B cell (primary cell): ENCODE data around the gene CMTR1. TPM values are rescaled to one million over a fixed set of nuclear protein-coding genes. Genes with fewer than 3 reads are reported as not detected.

Experiments
- ATAC-seq: fragments of 200-7000 bp; cut with Tn5 transposase; one replicate; pipeline ENCODE4 v1.10.0; 2021; ENCODE audit warnings: low read depth, mild to moderate bottlenecking, moderate number of reproducible peaks, moderate library complexity
- CTCF ChIA-PET: fragments of 350-600 bp; sonication (Branson Sonifier 250); formaldehyde crosslinking; loops from one replicate; lab custom pipeline; 2021; ENCODE audit warnings: antibody characterized with exemption, inconsistent platforms; lab: Charles Lee
- POLR2A ChIA-PET: fragments of 350-600 bp; sonication (Branson Sonifier 250); formaldehyde crosslinking; loops from one replicate; lab custom pipeline; 2021; ENCODE audit warnings: antibody characterized with exemption; lab: Charles Lee
- DNase-seq: peaks from one replicate; pipeline ENCODE4 v3.0.0; 2013
- H2AFZ ChIP-seq: 2 replicates; pipeline ENCODE4 v1.6.1; 2012; ENCODE audit warnings: mild to moderate bottlenecking, low read depth, low read length; ENCODE audit not compliant: insufficient read depth, poor library complexity, severe bottlenecking
- H3K27ac ChIP-seq, 2 donors: 1 replicate in 1 of 2; 2 replicates in 1 of 2; pipeline ENCODE4 v1.5.1; 2012 to 2013; ENCODE audit warnings: low read length in 2 of 2, mild to moderate bottlenecking in 2 of 2, moderate library complexity in 1 of 2
- H3K27me3 ChIP-seq, 4 experiments: fragments of 200-600 bp in 1 of 4; sonication (generic) in 1 of 4; replicated peaks in 1 of 4; 1 replicate in 2 of 4; 2 replicates in 2 of 4; pipeline versions ENCODE4 v1.6.1 to v1.7.0; 2013 to 2016; ENCODE audit warnings: low read length in 3 of 4, mild to moderate bottlenecking in 2 of 4, mixed read lengths in 1 of 4, moderate library complexity in 1 of 4; ENCODE audit not compliant: insufficient read depth in 4 of 4, control insufficient read depth in 3 of 4; ENCODE audit errors: control extremely low read depth in 1 of 4
- H3K36me3 ChIP-seq, 2 experiments: replicated peaks in 1 of 2; 1 replicate in 1 of 2; 2 replicates in 1 of 2; pipeline versions ENCODE4 v1.6.1 to v1.7.1; 2013; ENCODE audit warnings: low read length in 1 of 2; ENCODE audit not compliant: insufficient read depth in 2 of 2, control insufficient read depth in 1 of 2; ENCODE audit errors: control extremely low read depth in 1 of 2, extremely low read depth in 1 of 2
- H3K4me1 ChIP-seq, 2 donors: fragments of 200-600 bp in 1 of 2; sonication (generic) in 1 of 2; 1 replicate in 1 of 2; 2 replicates in 1 of 2; pipeline versions ENCODE4 v1.5.1 to v1.6.1; 2013 to 2017; ENCODE audit warnings: low read length in 2 of 2; ENCODE audit not compliant: control insufficient read depth in 2 of 2, insufficient read depth in 2 of 2
- H3K4me2 ChIP-seq: replicated peaks from 2 replicates; pipeline ENCODE3; 2012; ENCODE audit warnings: mild to moderate bottlenecking, low read depth, low read length; ENCODE audit not compliant: poor library complexity, severe bottlenecking
- H3K4me3 ChIP-seq, 5 experiments: fragments of 200-600 bp in 1 of 5; sonication (generic) in 1 of 5; 1 replicate in 3 of 5; 2 replicates in 2 of 5; pipeline versions ENCODE4 v1.5.1 to v1.7.0; 2011 to 2016; ENCODE audit warnings: low read length in 4 of 5, mild to moderate bottlenecking in 4 of 5, low read depth in 2 of 5, control low read depth in 1 of 5, moderate library complexity in 1 of 5; ENCODE audit not compliant: insufficient read depth in 1 of 5; ENCODE audit errors: control extremely low read depth in 1 of 5, extremely low read depth in 1 of 5
- H3K79me2 ChIP-seq: fragments of 200-600 bp; sonication (generic); one replicate; pipeline ENCODE4 v1.6.0; 2016; ENCODE audit warnings: low read length; ENCODE audit not compliant: control insufficient read depth, insufficient read depth
- H3K9ac ChIP-seq: fragments of 200-600 bp; sonication (generic); 2 replicates; pipeline ENCODE4 v1.6.1; 2017; ENCODE audit warnings: mild to moderate bottlenecking, low read length, moderate library complexity
- H3K9me3 ChIP-seq, 3 donors: one replicate each; pipeline versions ENCODE4 v1.6.1 to v1.7.1; 2013; ENCODE audit warnings: low read length in 2 of 3; ENCODE audit not compliant: control insufficient read depth in 2 of 3, insufficient read depth in 1 of 3; ENCODE audit errors: control extremely low read depth in 1 of 3
- H4K20me1 ChIP-seq: 2 replicates; pipeline ENCODE4 v1.6.0; 2012; ENCODE audit warnings: mild to moderate bottlenecking, low read length; ENCODE audit not compliant: insufficient read depth, control insufficient read depth, poor library complexity, severe bottlenecking
- H3K27ac Mint-ChIP-seq: one replicate; pipeline ENCODE4 v1.8.0; 2021; ENCODE audit warnings: mixed read lengths
- H3K27me3 Mint-ChIP-seq: one replicate; pipeline ENCODE4 v1.8.0; 2021; ENCODE audit warnings: mixed read lengths
- H3K4me1 Mint-ChIP-seq: one replicate; pipeline ENCODE4 v1.8.0; 2021; ENCODE audit warnings: mixed read lengths
- H3K4me3 Mint-ChIP-seq: one replicate; pipeline ENCODE4 v1.8.0; 2021; ENCODE audit warnings: mixed read lengths
- H3K9me3 Mint-ChIP-seq: one replicate; pipeline ENCODE4 v1.8.0; 2022; ENCODE audit warnings: mixed read lengths; ENCODE audit not compliant: insufficient read depth
- EZH2 ChIP-seq: IDR thresholded peaks from 2 replicates; pipeline ENCODE4 v1.6.1; 2012; ENCODE audit warnings: borderline replicate concordance, low read depth, mild to moderate bottlenecking, moderate library complexity, low read length; ENCODE audit not compliant: insufficient read depth, poor library complexity, severe bottlenecking
- WGBS: methylation state at CpG from one replicate; pipeline ENCODE4 v1.1.5; 2013; ENCODE audit warnings: missing lambda C conversion rate; ENCODE audit not compliant: insufficient coverage; 5-methylcytosine and 5-hydroxymethylcytosine counted together
- intact Hi-C: fragments of 100-400 bp; cut with micrococcal nuclease; formaldehyde crosslinking; loops from one replicate; pipeline ENCODE4 v1.10.0; 2022
- polyA plus RNA-seq: library from polyadenylated mRNA; depleted of rRNA; stranded (reverse); fragments of >200 nt; gene quantifications from 2 replicates; pipeline ENCODE4 v1.2.3, GENCODE V29; 2012
- total RNA-seq, 2 donors: library from RNA; stranded (reverse); fragments of 120-200 nt in 1 of 2; gene quantifications; 1 replicate in 1 of 2; 2 replicates in 1 of 2; pipeline versions ENCODE4 v1.2.3 to v1.2.4, GENCODE V29; 2013 to 2022
- TF ChIP-seq, protein P1 (sequence below): fragments of 200-600 bp; IDR thresholded peaks from one replicate; pipeline ENCODE4 v1.8.0; 2022; ENCODE audit warnings: antibody characterized with exemption, mild to moderate bottlenecking

CMTR1 gene
- total and polyA plus RNA-seq, 2 donors (not counting 1 experiment from before 2014, with no cell fraction given): 46.0 to 82.9 TPM

- Mint-ChIP-seq H3K4me1 (peaks cover 40% of the 10 kb centered on the region), H3K27me3 (no peaks in the 10 kb centered on the region), H3K9me3 (no peaks in the 10 kb centered on the region), H3K27ac (no peak overlapping the region), H3K4me3 (no peak overlapping the region)
- no peak overlapping the region for H3K4me3 ChIP-seq
- TF ChIP-seq, protein P1, sequence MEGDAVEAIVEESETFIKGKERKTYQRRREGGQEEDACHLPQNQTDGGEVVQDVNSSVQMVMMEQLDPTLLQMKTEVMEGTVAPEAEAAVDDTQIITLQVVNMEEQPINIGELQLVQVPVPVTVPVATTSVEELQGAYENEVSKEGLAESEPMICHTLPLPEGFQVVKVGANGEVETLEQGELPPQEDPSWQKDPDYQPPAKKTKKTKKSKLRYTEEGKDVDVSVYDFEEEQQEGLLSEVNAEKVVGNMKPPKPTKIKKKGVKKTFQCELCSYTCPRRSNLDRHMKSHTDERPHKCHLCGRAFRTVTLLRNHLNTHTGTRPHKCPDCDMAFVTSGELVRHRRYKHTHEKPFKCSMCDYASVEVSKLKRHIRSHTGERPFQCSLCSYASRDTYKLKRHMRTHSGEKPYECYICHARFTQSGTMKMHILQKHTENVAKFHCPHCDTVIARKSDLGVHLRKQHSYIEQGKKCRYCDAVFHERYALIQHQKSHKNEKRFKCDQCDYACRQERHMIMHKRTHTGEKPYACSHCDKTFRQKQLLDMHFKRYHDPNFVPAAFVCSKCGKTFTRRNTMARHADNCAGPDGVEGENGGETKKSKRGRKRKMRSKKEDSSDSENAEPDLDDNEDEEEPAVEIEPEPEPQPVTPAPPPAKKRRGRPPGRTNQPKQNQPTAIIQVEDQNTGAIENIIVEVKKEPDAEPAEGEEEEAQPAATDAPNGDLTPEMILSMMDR: no peak
- no peak for TF ChIP-seq EZH2
- H3K27me3 ChIP-seq: no peaks in the 10 kb centered on the region
- H3K9me3 ChIP-seq: no peaks in the 10 kb centered on the region
- POLR2A ChIA-PET: no interaction called here
- H4K20me1 ChIP-seq: peaks cover 8% of the 10 kb centered on the region
- peak overlapping the region in 1 of 2 donors; percentile 94 for H3K27ac ChIP-seq
- H3K36me3 ChIP-seq: peaks cover 0 to 41% of the 10 kb centered on the region in 2 experiments
- H3K4me2 ChIP-seq: no peak overlapping the region
- no peak for ATAC-seq
- CTCF ChIA-PET: no interaction called here
- WGBS: 90% methylated on average over 2 of the region's 4 CpGs
- H3K79me2 ChIP-seq: peaks cover 68% of the 10 kb centered on the region
- no peak overlapping the region for H2AFZ ChIP-seq
- H3K9ac ChIP-seq: no peak overlapping the region
- intact Hi-C loops: no loop called here
- peaks cover 17 to 26% of the 10 kb centered on the region in 2 donors for H3K4me1 ChIP-seq
- DNase-seq: no peak
These were observed 2.4 kb downstream of the CMTR1 start for GRCh38 chr6:37435373-37435772.

DNA sequence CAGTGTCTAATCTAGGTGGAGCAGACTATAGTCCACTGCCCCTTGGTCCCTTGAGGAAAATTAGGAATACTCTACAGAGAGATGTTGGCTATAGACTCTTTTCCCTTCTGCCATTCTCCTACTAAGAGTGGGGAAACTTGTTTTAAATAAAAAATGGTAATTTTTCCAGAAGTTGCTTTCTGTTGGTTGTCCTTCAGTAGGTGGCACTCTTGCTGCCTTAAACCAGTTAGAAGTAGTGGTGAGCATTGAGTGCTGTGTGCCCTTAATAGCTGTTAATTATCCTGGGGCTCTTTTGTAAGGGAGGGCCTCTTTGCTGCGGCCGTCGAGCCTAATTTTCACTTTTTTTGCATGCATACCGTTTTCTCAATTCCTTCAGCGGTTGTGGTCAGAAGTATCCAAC is 2.8 kb downstream of the CMTR1 start:
- ATAC-seq (no peak), DNase-seq (no peak)
- peaks cover 17 to 26% of the 10 kb centered on the region in 2 donors for H3K4me1 ChIP-seq
- H3K27me3 ChIP-seq: no peaks in the 10 kb centered on the region
- intact Hi-C loops: no loop called here
- peaks cover 8% of the 10 kb centered on the region for H4K20me1 ChIP-seq
- H3K4me1 Mint-ChIP-seq: peaks cover 40% of the 10 kb centered on the region
- peaks cover 0 to 46% of the 10 kb centered on the region in 2 experiments for H3K36me3 ChIP-seq
- no peak overlapping the region for H3K27ac ChIP-seq
- H3K79me2 ChIP-seq: peaks cover 72% of the 10 kb centered on the region
- TF ChIP-seq EZH2: no peak
- TF ChIP-seq, protein P1: no peak
- no peak overlapping the region for H3K4me3 ChIP-seq
- 84% methylated on average over 5 of the region's 5 CpGs for WGBS
- no peaks in the 10 kb centered on the region for H3K27me3 Mint-ChIP-seq
- ChIA-PET CTCF (no interaction called here), POLR2A (no interaction called here)
- no peak overlapping the region for H2AFZ ChIP-seq
- H3K9me3 ChIP-seq: no peaks in the 10 kb centered on the region
- H3K4me2 ChIP-seq: no peak overlapping the region
- no peaks in the 10 kb centered on the region for H3K9me3 Mint-ChIP-seq
- no peak overlapping the region for H3K27ac Mint-ChIP-seq
- no peak overlapping the region for H3K4me3 Mint-ChIP-seq
- H3K9ac ChIP-seq: no peak overlapping the region
